ENCODE data around the gene PSMB7. TPM values are rescaled to one million over a fixed set of nuclear protein-coding genes. Genes with fewer than 3 reads are reported as not detected.

The PSMB7 gene
- total and polyA plus RNA-seq, 2 donors: 110 to 152 TPM

- no peak for DNase-seq (ENCODE audit: extremely low spot score)
- H3K4me1 ChIP-seq (ENCODE audit: insufficient read depth): no peaks in the 10 kb centered on the region
- H3K4me3 ChIP-seq (ENCODE audit: low read depth, low read length): no peak overlapping the region
- no peaks in the 10 kb centered on the region for H3K36me3 ChIP-seq (ENCODE audit: insufficient read depth)
- 93% methylated on average over 21 of the region's 21 CpGs for WGBS
- H3K27ac ChIP-seq (ENCODE audit: low read depth): no peak overlapping the region
Measured at GRCh38 chr9:124308606-124309491, 106.4 kb downstream of the PSMB7 start.

GRCh38 chr9:124307379-124308030, 107.7 kb downstream of the PSMB7 start:
- Histone ChIP-seq H3K4me3 (ENCODE audit: low read depth, low read length) (no peak overlapping the region), H3K27ac (ENCODE audit: low read depth) (no peak overlapping the region), H3K36me3 (ENCODE audit: insufficient read depth) (no peaks in the 10 kb centered on the region), H3K4me1 (ENCODE audit: insufficient read depth) (no peaks in the 10 kb centered on the region)
- WGBS: 90% methylated on average over 24 of the region's 24 CpGs
- DNase-seq (ENCODE audit: extremely low spot score): no peak

- H3K4me3 ChIP-seq (ENCODE audit: low read depth, low read length): no peak overlapping the region
- no peak overlapping the region for H3K27ac ChIP-seq (ENCODE audit: low read depth)
- no peaks in the 10 kb centered on the region for H3K36me3 ChIP-seq (ENCODE audit: insufficient read depth)
- H3K4me1 ChIP-seq (ENCODE audit: insufficient read depth): no peaks in the 10 kb centered on the region
- DNase-seq (ENCODE audit: extremely low spot score): no peak
- WGBS: 69% methylated on average over 13 of the region's 13 CpGs
Measured at GRCh38 chr9:124306098-124306735, 109.0 kb downstream of the PSMB7 start.

- no peak for DNase-seq (ENCODE audit: extremely low spot score)
- Histone ChIP-seq H3K4me3 (ENCODE audit: low read depth, low read length) (no peak overlapping the region), H3K4me1 (ENCODE audit: insufficient read depth) (no peaks in the 10 kb centered on the region), H3K36me3 (ENCODE audit: insufficient read depth) (no peaks in the 10 kb centered on the region), H3K27ac (ENCODE audit: low read depth) (no peak overlapping the region)
- 89% methylated on average over 8 of the region's 8 CpGs for WGBS
Measured at GRCh38 chr9:124304285-124304684, 111.0 kb downstream of the PSMB7 start.

- Histone ChIP-seq H3K4me1 (ENCODE audit: insufficient read depth) (no peaks in the 10 kb centered on the region), H3K4me3 (ENCODE audit: low read depth, low read length) (no peak overlapping the region)
- 84% methylated on average over 14 of the region's 14 CpGs for WGBS
Measured at GRCh38 chr9:124303762-124304161, 111.5 kb downstream of the PSMB7 start.

More at GRCh38 chr9:124303762-124304161, 111.5 kb downstream of the PSMB7 start:
- DNase-seq (ENCODE audit: extremely low spot score): no peak
- Histone ChIP-seq H3K27ac (ENCODE audit: low read depth) (no peak overlapping the region), H3K36me3 (ENCODE audit: insufficient read depth) (no peaks in the 10 kb centered on the region)

Other genes starting within 250 kb of the PSMB7 start
- 28.1 TPM for gene NEK6, start 157.5 kb downstream of the PSMB7 start, total RNA-seq
- gene NEK6, start 157.5 kb downstream of the PSMB7 start, polyA plus RNA-seq: 38.3 TPM
- gene ADGRD2, start 35.0 kb upstream of the PSMB7 start, total RNA-seq: not detected
- gene ADGRD2, start 35.0 kb upstream of the PSMB7 start, polyA plus RNA-seq: not detected
- not detected for gene NR5A1, start 92.0 kb upstream of the PSMB7 start, total RNA-seq
- not detected for gene NR5A1, start 92.0 kb upstream of the PSMB7 start, polyA plus RNA-seq